ENCODE measurements around the gene GANC. TPM values are rescaled to one million over a fixed set of nuclear protein-coding genes. Genes with fewer than 3 reads are reported as not detected.

Gene GANC
- total RNA-seq, 1 experiment from 2014 or later = 4.0 TPM

- in situ Hi-C loops (cut with HindIII; ENCODE audit: low sequenced_read_pairs) = no loop called here
- no peak for DNase-seq (ENCODE audit: low spot score)
Observed at GRCh38 chr15:42367041-42367440, 94.0 kb downstream of the GANC start.

GRCh38 chr15:42368096-42368495, 95.1 kb downstream of the GANC start:
- no peak for DNase-seq (ENCODE audit: low spot score)
- in situ Hi-C loops (cut with HindIII; ENCODE audit: low sequenced_read_pairs) = no loop called here

GRCh38 chr15:42371096-42371495, 98.1 kb downstream of the GANC start:
- DNase-seq (ENCODE audit: low spot score) = no peak
- in situ Hi-C loops (cut with HindIII; ENCODE audit: low sequenced_read_pairs) = no loop called here

- in situ Hi-C loops (cut with HindIII; ENCODE audit: low sequenced_read_pairs) = no loop called here
- no peak for DNase-seq (ENCODE audit: low spot score)
Observed at GRCh38 chr15:42373274-42373673, 100.3 kb downstream of the GANC start.

GRCh38 chr15:42373936-42374335, 100.9 kb downstream of the GANC start:
- DNase-seq (ENCODE audit: low spot score) = no peak
- in situ Hi-C loops (cut with HindIII; ENCODE audit: low sequenced_read_pairs) = no loop called here

GRCh38 chr15:42374810-42375209, 101.8 kb downstream of the GANC start:
- in situ Hi-C loops (cut with HindIII; ENCODE audit: low sequenced_read_pairs) = no loop called here

GRCh38 chr15:42375252-42375651, 102.3 kb downstream of the GANC start:
- in situ Hi-C loops (cut with HindIII; ENCODE audit: low sequenced_read_pairs) = no loop called here
- DNase-seq (ENCODE audit: low spot score) = no peak

More at GRCh38 chr15:42374810-42375209, 101.8 kb downstream of the GANC start:
- DNase-seq (ENCODE audit: low spot score) = no peak

- DNase-seq (ENCODE audit: low spot score) = no peak
- in situ Hi-C loops (cut with HindIII; ENCODE audit: low sequenced_read_pairs) = no loop called here
Observed at GRCh38 chr15:42375941-42376340, 102.9 kb downstream of the GANC start.

GRCh38 chr15:42378011-42378410, 105.0 kb downstream of the GANC start:
- in situ Hi-C loops (cut with HindIII; ENCODE audit: low sequenced_read_pairs) = no loop called here
- DNase-seq (ENCODE audit: low spot score) = no peak

GRCh38 chr15:42384597-42384996, 111.6 kb downstream of the GANC start:
- in situ Hi-C loops (cut with HindIII; ENCODE audit: low sequenced_read_pairs) = no loop called here
- no peak for DNase-seq (ENCODE audit: low spot score)

- in situ Hi-C loops (cut with HindIII; ENCODE audit: low sequenced_read_pairs) = no loop called here
- peak; percentile 19 for DNase-seq (ENCODE audit: low spot score)
Observed at GRCh38 chr15:42385206-42385979, 112.4 kb downstream of the GANC start.

GRCh38 chr15:42385980-42386700, 113.1 kb downstream of the GANC start:
- DNase-seq (ENCODE audit: low spot score) = no peak
- in situ Hi-C loops (cut with HindIII; ENCODE audit: low sequenced_read_pairs) = no loop called here

GRCh38 chr15:42387603-42388002, 114.6 kb downstream of the GANC start:
- in situ Hi-C loops (cut with HindIII; ENCODE audit: low sequenced_read_pairs) = no loop called here
- no peak for DNase-seq (ENCODE audit: low spot score)

- DNase-seq (ENCODE audit: low spot score) = no peak
- in situ Hi-C loops (cut with HindIII; ENCODE audit: low sequenced_read_pairs) = no loop called here
Observed at GRCh38 chr15:42392309-42393024, 119.5 kb downstream of the GANC start.

- in situ Hi-C loops (cut with HindIII; ENCODE audit: low sequenced_read_pairs) = no loop called here
- no peak for DNase-seq (ENCODE audit: low spot score)
Observed at GRCh38 chr15:42394106-42394505, 121.1 kb downstream of the GANC start.

GRCh38 chr15:42395838-42396237, 122.8 kb downstream of the GANC start:
- in situ Hi-C loops (cut with HindIII; ENCODE audit: low sequenced_read_pairs) = no loop called here
- DNase-seq (ENCODE audit: low spot score) = no peak

GRCh38 chr15:42401544-42402454, 128.8 kb downstream of the GANC start:
- in situ Hi-C loops (cut with HindIII; ENCODE audit: low sequenced_read_pairs) = no loop called here
- no peak for DNase-seq (ENCODE audit: low spot score)

- in situ Hi-C loops (cut with HindIII; ENCODE audit: low sequenced_read_pairs) = no loop called here
- no peak for DNase-seq (ENCODE audit: low spot score)
Observed at GRCh38 chr15:42402455-42403205, 129.6 kb downstream of the GANC start.

All from G401 (cell line).